ENCODE measurements around the gene COL18A1.

COL18A1 gene

GRCh38 chr21:45384656-45385548 lies 20.1 kb upstream of the COL18A1 start:
- no peaks in the 10 kb centered on the region for H3K9me3 ChIP-seq (ENCODE audit: insufficient read depth, low read length, severe bottlenecking)
- no peaks in the 10 kb centered on the region for H3K36me3 ChIP-seq (ENCODE audit: insufficient read depth, low read length)
- no peaks in the 10 kb centered on the region for H3K4me1 ChIP-seq (ENCODE audit: insufficient read depth, low read length)
- H3K9ac ChIP-seq (ENCODE audit: low read depth, low read length): no peak overlapping the region
- DNase-seq (no peak), ATAC-seq (ENCODE audit: insufficient read depth, low read depth) (no peak)
- no peak overlapping the region for H3K27ac ChIP-seq (ENCODE audit: low read length)
- H3K79me2 ChIP-seq (ENCODE audit: insufficient read depth, low read length): no peaks in the 10 kb centered on the region
- peaks cover 15% of the 10 kb centered on the region for H3K27me3 ChIP-seq (ENCODE audit: insufficient read depth, low read length, poor library complexity)
- no peak overlapping the region for H3K4me3 ChIP-seq (ENCODE audit: low read depth in 1 of 2, low read length in 2 of 2)
- no peak overlapping the region for H2AFZ ChIP-seq (ENCODE audit: low read depth, low read length)
- no peak overlapping the region for H3K4me2 ChIP-seq (ENCODE audit: insufficient read depth, low read length)
- peaks cover 10% of the 10 kb centered on the region for H4K20me1 ChIP-seq (ENCODE audit: insufficient read depth, low read length)
- no peak for TF ChIP-seq EZH2 (IDR thresholded peaks at IDR 0.05; ENCODE audit: borderline replicate concordance, low read depth, low read length, severe bottlenecking)

- peaks cover 15% of the 10 kb centered on the region for H3K27me3 ChIP-seq (ENCODE audit: insufficient read depth, low read length, poor library complexity)
- peaks cover 7% of the 10 kb centered on the region for H4K20me1 ChIP-seq (ENCODE audit: insufficient read depth, low read length)
- H3K27ac ChIP-seq (ENCODE audit: low read length): no peak overlapping the region
- no peak overlapping the region for H3K4me2 ChIP-seq (ENCODE audit: insufficient read depth, low read length)
- no peak for ATAC-seq (ENCODE audit: insufficient read depth, low read depth)
- no peak overlapping the region for H3K4me3 ChIP-seq (ENCODE audit: low read depth in 1 of 2, low read length in 2 of 2)
- H2AFZ ChIP-seq (ENCODE audit: low read depth, low read length): no peak overlapping the region
- no peak overlapping the region for H3K9ac ChIP-seq (ENCODE audit: low read depth, low read length)
- H3K9me3 ChIP-seq (ENCODE audit: insufficient read depth, low read length, severe bottlenecking): no peaks in the 10 kb centered on the region
- TF ChIP-seq EZH2 (IDR thresholded peaks at IDR 0.05; ENCODE audit: borderline replicate concordance, low read depth, low read length, severe bottlenecking): no peak
- TF ChIP-seq CTCF (IDR thresholded peaks at IDR 0.05; ENCODE audit: borderline replicate concordance, extremely low read depth, low read length, poor library complexity, severe bottlenecking): no peak
- H3K79me2 ChIP-seq (ENCODE audit: insufficient read depth, low read length): no peaks in the 10 kb centered on the region
- H3K36me3 ChIP-seq (ENCODE audit: insufficient read depth, low read length): no peaks in the 10 kb centered on the region
- DNase-seq: no peak
- no peaks in the 10 kb centered on the region for H3K4me1 ChIP-seq (ENCODE audit: insufficient read depth, low read length)
Measured at GRCh38 chr21:45385549-45386050, 19.4 kb upstream of the COL18A1 start.

GRCh38 chr21:45386336-45386727 lies 18.6 kb upstream of the COL18A1 start:
- Histone ChIP-seq H3K27me3 (ENCODE audit: insufficient read depth, low read length, poor library complexity) (peaks cover 15% of the 10 kb centered on the region), H4K20me1 (ENCODE audit: insufficient read depth, low read length) (peaks cover 6% of the 10 kb centered on the region), H3K4me1 (ENCODE audit: insufficient read depth, low read length) (no peaks in the 10 kb centered on the region), H3K9ac (ENCODE audit: low read depth, low read length) (no peak overlapping the region), H3K9me3 (ENCODE audit: insufficient read depth, low read length, severe bottlenecking) (no peaks in the 10 kb centered on the region), H3K4me3 (ENCODE audit: low read depth in 1 of 2, low read length in 2 of 2) (no peak overlapping the region), H2AFZ (ENCODE audit: low read depth, low read length) (no peak overlapping the region), H3K36me3 (ENCODE audit: insufficient read depth, low read length) (no peaks in the 10 kb centered on the region), H3K4me2 (ENCODE audit: insufficient read depth, low read length) (no peak overlapping the region), H3K79me2 (ENCODE audit: insufficient read depth, low read length) (no peaks in the 10 kb centered on the region), H3K27ac (ENCODE audit: low read length) (no peak overlapping the region)
- ATAC-seq (ENCODE audit: insufficient read depth, low read depth) (no peak), DNase-seq (no peak)
- TF ChIP-seq CTCF (IDR thresholded peaks at IDR 0.05; ENCODE audit: borderline replicate concordance, extremely low read depth, low read length, poor library complexity, severe bottlenecking) (no peak), EZH2 (IDR thresholded peaks at IDR 0.05; ENCODE audit: borderline replicate concordance, low read depth, low read length, severe bottlenecking) (no peak)

- no peaks in the 10 kb centered on the region for H3K9me3 ChIP-seq (ENCODE audit: insufficient read depth, low read length, severe bottlenecking)
- H3K9ac ChIP-seq (ENCODE audit: low read depth, low read length): no peak overlapping the region
- ATAC-seq (ENCODE audit: insufficient read depth, low read depth) (no peak), DNase-seq (no peak)
- TF ChIP-seq CTCF (IDR thresholded peaks at IDR 0.05; ENCODE audit: borderline replicate concordance, extremely low read depth, low read length, poor library complexity, severe bottlenecking): no peak
- TF ChIP-seq EZH2 (IDR thresholded peaks at IDR 0.05; ENCODE audit: borderline replicate concordance, low read depth, low read length, severe bottlenecking): no peak
- no peak overlapping the region for H3K4me3 ChIP-seq (ENCODE audit: low read depth in 1 of 2, low read length in 2 of 2)
- no peak overlapping the region for H2AFZ ChIP-seq (ENCODE audit: low read depth, low read length)
- no peaks in the 10 kb centered on the region for H3K36me3 ChIP-seq (ENCODE audit: insufficient read depth, low read length)
- H3K79me2 ChIP-seq (ENCODE audit: insufficient read depth, low read length): no peaks in the 10 kb centered on the region
- H3K4me1 ChIP-seq (ENCODE audit: insufficient read depth, low read length): no peaks in the 10 kb centered on the region
- H3K4me2 ChIP-seq (ENCODE audit: insufficient read depth, low read length): no peak overlapping the region
- H4K20me1 ChIP-seq (ENCODE audit: insufficient read depth, low read length): peaks cover 9% of the 10 kb centered on the region
- H3K27me3 ChIP-seq (ENCODE audit: insufficient read depth, low read length, poor library complexity): peaks cover 15% of the 10 kb centered on the region
- no peak overlapping the region for H3K27ac ChIP-seq (ENCODE audit: low read length)
Measured at GRCh38 chr21:45386728-45387371, 18.1 kb upstream of the COL18A1 start.
